Measurements from ENCODE around the gene IL17RD.

The IL17RD gene

DNA sequence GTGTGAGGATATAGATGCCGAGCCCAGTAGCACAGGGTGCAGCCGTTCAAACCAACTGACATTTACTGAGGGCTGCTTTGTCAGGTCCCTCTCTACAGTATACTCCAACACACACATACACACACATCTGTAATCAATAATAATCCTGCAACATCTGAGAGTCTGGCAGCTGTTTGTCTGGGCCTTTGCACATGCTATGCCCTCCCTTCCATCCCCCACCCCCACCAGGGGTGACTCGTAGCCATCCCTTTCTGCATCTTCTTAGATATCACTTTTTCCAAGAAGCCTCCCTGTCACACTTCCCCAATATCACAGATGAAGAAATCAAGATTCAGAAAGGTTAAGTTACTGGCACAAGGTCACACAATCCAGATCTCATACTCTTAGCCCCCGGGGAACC, 91.0 kb downstream of the IL17RD start:
- H3K4me1 ChIP-seq (ENCODE audit: control insufficient read depth in 1 of 2, insufficient read depth in 2 of 2, low read length in 2 of 2): peaks cover 2 to 3% of the 10 kb centered on the region in 2 experiments
- peaks cover 7% of the 10 kb centered on the region for H3K79me1 ChIP-seq (ENCODE audit: low read length)
- no peak overlapping the region for H4K8ac ChIP-seq (ENCODE audit: low read depth, low read length)
- H2AK5ac ChIP-seq (ENCODE audit: low read length): no peak overlapping the region
- H4K91ac ChIP-seq (ENCODE audit: low read depth, low read length): no peak overlapping the region
- H3K4me2 ChIP-seq (ENCODE audit: low read length): no peak overlapping the region
- H3K9me3 ChIP-seq (ENCODE audit: insufficient read depth, low read depth, low read length): no peaks in the 10 kb centered on the region
- H2BK12ac ChIP-seq (ENCODE audit: low read length): no peak overlapping the region
- no peak overlapping the region for H3K27ac ChIP-seq (ENCODE audit: low read depth, low read length)
- no peak overlapping the region for H2AFZ ChIP-seq (ENCODE audit: insufficient read depth, low read length, poor library complexity)
- H3K27me3 ChIP-seq (ENCODE audit: insufficient read depth, low read length): no peaks in the 10 kb centered on the region
- H3K18ac ChIP-seq (ENCODE audit: low read length): no peak overlapping the region
- peaks cover 3% of the 10 kb centered on the region for H3K79me2 ChIP-seq (ENCODE audit: control insufficient read depth, insufficient read depth, low read length, poor library complexity)
- no peak overlapping the region for H3K4ac ChIP-seq (ENCODE audit: low read depth, low read length)
- no CpG with 5 or more reads among the region's 4 CpGs for WGBS (ENCODE audit: extremely low coverage, insufficient coverage, insufficient read length)
- no peak for DNase-seq
- no peak overlapping the region for H4K12ac ChIP-seq (ENCODE audit: low read depth, low read length)
- H2BK5ac ChIP-seq (ENCODE audit: low read depth, low read length, poor library complexity): no peak overlapping the region
- no peak overlapping the region for H3K23ac ChIP-seq (ENCODE audit: low read length)
- H3K9ac ChIP-seq (ENCODE audit: low read length): no peak overlapping the region
- H2BK120ac ChIP-seq (ENCODE audit: insufficient read depth, low read length, poor library complexity): no peak overlapping the region
- no peak overlapping the region for H3K4me3 ChIP-seq (ENCODE audit: low read depth, low read length)
- no peak overlapping the region for H3K14ac ChIP-seq (ENCODE audit: low read length)
- peaks cover 0 to 1% of the 10 kb centered on the region in 2 experiments for H3K36me3 ChIP-seq (ENCODE audit: control insufficient read depth in 1 of 2, insufficient read depth in 2 of 2, low read length in 2 of 2)

DNA sequence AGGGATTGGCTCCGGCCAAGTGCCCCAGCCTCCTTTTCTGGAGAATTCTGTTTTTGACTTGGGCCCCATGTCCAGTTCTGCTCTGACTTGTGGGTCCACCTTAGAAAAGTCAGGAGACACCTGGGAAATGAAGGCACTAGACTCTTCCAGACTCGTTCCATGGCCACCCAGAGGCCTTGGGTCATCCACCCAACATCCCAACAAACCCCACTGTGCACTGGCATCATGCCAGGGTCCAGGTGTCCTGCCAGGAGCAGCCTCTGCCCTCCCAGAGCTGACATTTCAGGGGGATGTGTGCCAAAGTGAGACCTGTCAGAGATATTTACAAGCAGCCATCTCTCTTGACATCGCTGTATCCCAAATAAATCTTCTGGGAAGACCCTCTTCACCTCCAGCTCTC, 91.5 kb downstream of the IL17RD start:
- Histone ChIP-seq H4K12ac (ENCODE audit: low read depth, low read length) (no peak overlapping the region), H3K79me1 (ENCODE audit: low read length) (peaks cover 3% of the 10 kb centered on the region), H4K91ac (ENCODE audit: low read depth, low read length) (no peak overlapping the region), H2AK5ac (ENCODE audit: low read length) (no peak overlapping the region), H2AFZ (ENCODE audit: insufficient read depth, low read length, poor library complexity) (no peak overlapping the region), H3K14ac (ENCODE audit: low read length) (no peak overlapping the region), H2BK12ac (ENCODE audit: low read length) (no peak overlapping the region), H3K18ac (ENCODE audit: low read length) (no peak overlapping the region), H3K9ac (ENCODE audit: low read length) (no peak overlapping the region), H3K79me2 (ENCODE audit: control insufficient read depth, insufficient read depth, low read length, poor library complexity) (no peaks in the 10 kb centered on the region), H3K4me3 (ENCODE audit: low read depth, low read length) (no peak overlapping the region), H4K8ac (ENCODE audit: low read depth, low read length) (no peak overlapping the region), H3K23ac (ENCODE audit: low read length) (no peak overlapping the region), H3K4me2 (ENCODE audit: low read length) (no peak overlapping the region), H3K4ac (ENCODE audit: low read depth, low read length) (no peak overlapping the region), H3K9me3 (ENCODE audit: insufficient read depth, low read depth, low read length) (no peaks in the 10 kb centered on the region), H2BK120ac (ENCODE audit: insufficient read depth, low read length, poor library complexity) (no peak overlapping the region), H3K27me3 (ENCODE audit: insufficient read depth, low read length) (no peaks in the 10 kb centered on the region), H2BK5ac (ENCODE audit: low read depth, low read length, poor library complexity) (no peak overlapping the region), H3K27ac (ENCODE audit: low read depth, low read length) (no peak overlapping the region), H3K36me3 (ENCODE audit: control insufficient read depth in 1 of 2, insufficient read depth in 2 of 2, low read length in 2 of 2) (peaks cover 0 to 1% of the 10 kb centered on the region in 2 experiments), H3K4me1 (ENCODE audit: control insufficient read depth in 1 of 2, insufficient read depth in 2 of 2, low read length in 2 of 2) (peaks cover 3% of the 10 kb centered on the region in 2 experiments)
- no CpG with 5 or more reads among the region's 3 CpGs for WGBS (ENCODE audit: extremely low coverage, insufficient coverage, insufficient read length)
- DNase-seq: no peak

GRCh38 chr3:57069503-57069902, 95.7 kb downstream of the IL17RD start:
- no peak for DNase-seq
- H3K9me3 ChIP-seq (ENCODE audit: insufficient read depth, low read depth, low read length): no peaks in the 10 kb centered on the region
- no peak overlapping the region for H4K8ac ChIP-seq (ENCODE audit: low read depth, low read length)
- no peaks in the 10 kb centered on the region for H3K36me3 ChIP-seq (ENCODE audit: control insufficient read depth in 1 of 2, insufficient read depth in 2 of 2, low read length in 2 of 2)
- no peak overlapping the region for H2BK12ac ChIP-seq (ENCODE audit: low read length)
- no peak overlapping the region for H3K23ac ChIP-seq (ENCODE audit: low read length)
- no peak overlapping the region for H3K4me3 ChIP-seq (ENCODE audit: low read depth, low read length)
- H3K27me3 ChIP-seq (ENCODE audit: insufficient read depth, low read length): no peaks in the 10 kb centered on the region
- no peak overlapping the region for H2AK5ac ChIP-seq (ENCODE audit: low read length)
- no peak overlapping the region for H2BK5ac ChIP-seq (ENCODE audit: low read depth, low read length, poor library complexity)
- WGBS (ENCODE audit: extremely low coverage, insufficient coverage, insufficient read length): no CpG with 5 or more reads among the region's 6 CpGs
- H3K27ac ChIP-seq (ENCODE audit: low read depth, low read length): no peak overlapping the region
- no peak overlapping the region for H2BK120ac ChIP-seq (ENCODE audit: insufficient read depth, low read length, poor library complexity)
- no peak overlapping the region for H3K9ac ChIP-seq (ENCODE audit: low read length)
- no peak overlapping the region for H4K91ac ChIP-seq (ENCODE audit: low read depth, low read length)
- no peaks in the 10 kb centered on the region for H3K79me2 ChIP-seq (ENCODE audit: control insufficient read depth, insufficient read depth, low read length, poor library complexity)
- no peak overlapping the region for H2AFZ ChIP-seq (ENCODE audit: insufficient read depth, low read length, poor library complexity)
- no peak overlapping the region for H4K12ac ChIP-seq (ENCODE audit: low read depth, low read length)
- H3K4ac ChIP-seq (ENCODE audit: low read depth, low read length): no peak overlapping the region
- H3K14ac ChIP-seq (ENCODE audit: low read length): no peak overlapping the region
- H3K4me1 ChIP-seq (ENCODE audit: control insufficient read depth in 1 of 2, insufficient read depth in 2 of 2, low read length in 2 of 2): peaks cover 0 to 2% of the 10 kb centered on the region in 2 experiments
- no peak overlapping the region for H3K18ac ChIP-seq (ENCODE audit: low read length)
- H3K79me1 ChIP-seq (ENCODE audit: low read length): no peaks in the 10 kb centered on the region
- H3K4me2 ChIP-seq (ENCODE audit: low read length): no peak overlapping the region

DNA sequence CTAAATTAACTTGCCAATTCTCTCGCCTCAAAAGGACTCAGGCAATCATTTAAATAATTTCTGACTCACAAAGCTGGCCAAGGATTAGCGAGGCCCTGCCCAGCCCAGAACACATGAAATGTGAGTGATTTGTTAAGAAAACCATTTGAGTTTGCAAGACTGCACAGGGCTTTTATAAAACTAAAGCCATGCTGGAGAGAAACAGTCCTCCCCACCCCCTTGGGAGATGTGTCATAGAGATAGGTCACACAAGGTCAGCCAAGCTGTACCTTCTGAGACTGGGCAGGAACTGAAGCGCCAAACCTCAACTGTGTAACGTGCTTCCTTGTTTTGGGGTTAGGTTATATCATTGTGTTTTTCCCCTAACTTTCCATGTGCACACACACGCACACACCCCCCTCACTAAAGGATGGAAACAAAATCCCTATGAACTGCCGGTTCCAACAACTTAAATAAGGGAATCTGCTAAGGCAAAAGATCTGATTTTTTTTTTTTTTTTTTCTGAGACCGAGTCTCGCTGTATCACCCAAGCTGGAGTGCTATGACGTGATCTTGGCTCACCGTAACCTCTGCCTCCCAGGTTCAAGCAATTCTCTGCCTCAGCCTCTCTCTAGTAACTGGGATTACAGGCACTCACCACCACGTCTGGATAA, 96.6 kb downstream of the IL17RD start:
- no peak overlapping the region for H2BK12ac ChIP-seq (ENCODE audit: low read length)
- H3K9me3 ChIP-seq (ENCODE audit: insufficient read depth, low read depth, low read length): no peaks in the 10 kb centered on the region
- H3K79me1 ChIP-seq (ENCODE audit: low read length): no peaks in the 10 kb centered on the region
- peaks cover 1 to 2% of the 10 kb centered on the region in 2 experiments for H3K4me1 ChIP-seq (ENCODE audit: control insufficient read depth in 1 of 2, insufficient read depth in 2 of 2, low read length in 2 of 2)
- H3K4me2 ChIP-seq (ENCODE audit: low read length): no peak overlapping the region
- no peaks in the 10 kb centered on the region for H3K79me2 ChIP-seq (ENCODE audit: control insufficient read depth, insufficient read depth, low read length, poor library complexity)
- no peak overlapping the region for H4K12ac ChIP-seq (ENCODE audit: low read depth, low read length)
- DNase-seq: peak in 1 of 2 donors; percentile 45
- no peak overlapping the region for H4K91ac ChIP-seq (ENCODE audit: low read depth, low read length)
- no peak overlapping the region for H2BK5ac ChIP-seq (ENCODE audit: low read depth, low read length, poor library complexity)
- no peak overlapping the region for H3K4ac ChIP-seq (ENCODE audit: low read depth, low read length)
- H3K23ac ChIP-seq (ENCODE audit: low read length): no peak overlapping the region
- no peak overlapping the region for H3K14ac ChIP-seq (ENCODE audit: low read length)
- no peak overlapping the region for H2AFZ ChIP-seq (ENCODE audit: insufficient read depth, low read length, poor library complexity)
- no peak overlapping the region for H2BK120ac ChIP-seq (ENCODE audit: insufficient read depth, low read length, poor library complexity)
- no peak overlapping the region for H3K4me3 ChIP-seq (ENCODE audit: low read depth, low read length)
- H4K8ac ChIP-seq (ENCODE audit: low read depth, low read length): no peak overlapping the region
- H3K27ac ChIP-seq (ENCODE audit: low read depth, low read length): no peak overlapping the region
- no peak overlapping the region for H3K9ac ChIP-seq (ENCODE audit: low read length)
- no CpG with 5 or more reads among the region's 11 CpGs for WGBS (ENCODE audit: extremely low coverage, insufficient coverage, insufficient read length)
- H3K18ac ChIP-seq (ENCODE audit: low read length): no peak overlapping the region
- no peak overlapping the region for H2AK5ac ChIP-seq (ENCODE audit: low read length)
- no peaks in the 10 kb centered on the region for H3K27me3 ChIP-seq (ENCODE audit: insufficient read depth, low read length)
- H3K36me3 ChIP-seq (ENCODE audit: control insufficient read depth in 1 of 2, insufficient read depth in 2 of 2, low read length in 2 of 2): no peaks in the 10 kb centered on the region

All from trophoblast cell (in vitro differentiated cells and primary cell).